K562 (cell line): Measurements from ENCODE around the gene AGFG2. TPM values are rescaled to one million over a fixed set of nuclear protein-coding genes. Genes with fewer than 3 reads are reported as not detected.

ENCODE experiments used
- BCL6 ChIP-seq: fragments of 250-450 bp; sonication (Bioruptor Pico); IDR thresholded peaks from 2 replicates; pipeline ENCODE4 v1.4.0; 2020
- CCNT2 ChIP-seq: IDR thresholded peaks from 2 replicates; pipeline ENCODE4 v1.6.1; 2011; ENCODE audit warnings: borderline replicate concordance, low read depth, mild to moderate bottlenecking, moderate library complexity, mixed read lengths, low read length; ENCODE audit not compliant: insufficient read length; ENCODE audit errors: extremely low read depth
- ELF1 ChIP-seq: fragments of 200-800 bp; sonication (Bioruptor generic); IDR thresholded peaks from 2 replicates; pipeline ENCODE4 v1.6.1; 2016; ENCODE audit warnings: missing genetic modification characterization, missing compliant biosample characterization
- FOXA1 ChIP-seq: fragments of 450-650 bp; IDR thresholded peaks from 2 replicates; pipeline ENCODE4 v1.6.1; 2016; ENCODE audit warnings: mild to moderate bottlenecking, borderline replicate concordance
- KLF6 ChIP-seq: fragments of 250-450 bp; sonication (Bioruptor Pico); IDR thresholded peaks from 2 replicates; pipeline ENCODE4 v1.4.0; 2020; ENCODE audit warnings: mild to moderate bottlenecking, moderate library complexity, borderline replicate concordance
- L3MBTL2 ChIP-seq: fragments of 450-650 bp; IDR thresholded peaks from 2 replicates; pipeline ENCODE4 v1.6.1; 2016; ENCODE audit warnings: mild to moderate bottlenecking, moderate library complexity
- MED1 ChIP-seq: sonication (generic); formaldehyde crosslinking; IDR thresholded peaks from 2 replicates; pipeline ENCODE4 v1.8.1; 2023; ENCODE audit warnings: missing genetic modification reagents, borderline replicate concordance
- MEF2D ChIP-seq: conservative IDR thresholded peaks from 2 replicates; pipeline ENCODE4 v1.6.1; 2016; ENCODE audit warnings: low read depth, missing genetic modification characterization, missing compliant biosample characterization
- PKNOX1 ChIP-seq: fragments of 450-650 bp; IDR thresholded peaks from 2 replicates; pipeline ENCODE4 v1.6.1; 2016
- RBM17 ChIP-seq: fragments of 200-400 bp; formaldehyde crosslinking; IDR thresholded peaks from 2 replicates; pipeline ENCODE4 v1.6.1; 2017; ENCODE audit warnings: low read depth, mild to moderate bottlenecking, low read length, borderline replicate concordance
- SRSF3 ChIP-seq: fragments of 200-400 bp; formaldehyde crosslinking; IDR thresholded peaks from 2 replicates; pipeline ENCODE4 v1.6.1; 2016; ENCODE audit warnings: mild to moderate bottlenecking, low read length, moderate library complexity; ENCODE audit not compliant: insufficient read depth
- ZBTB40 ChIP-seq, 2 experiments: fragments of 450-650 bp in 1 of 2; sonication (generic) in 1 of 2; formaldehyde crosslinking in 1 of 2; IDR thresholded peaks; 2 replicates each; pipeline versions ENCODE4 v1.7.1 to v1.9.0; 2016 to 2022; ENCODE audit warnings: inconsistent platforms in 1 of 2, mild to moderate bottlenecking in 1 of 2, missing genetic modification reagents in 1 of 2
- ZNF224 ChIP-seq: sonication (generic); formaldehyde crosslinking; IDR thresholded peaks from 2 replicates; pipeline ENCODE4 v1.8.0; 2022; ENCODE audit warnings: mild to moderate bottlenecking, missing genetic modification reagents
- ZNF263 ChIP-seq: sonication (generic); formaldehyde crosslinking; IDR thresholded peaks from 2 replicates; pipeline ENCODE4 v1.8.0; 2022; ENCODE audit warnings: mild to moderate bottlenecking, missing genetic modification reagents, borderline replicate concordance
- ZNF354B ChIP-seq: fragments of 250-450 bp; sonication (Bioruptor Pico); IDR thresholded peaks from 2 replicates; pipeline ENCODE4 v1.4.0; 2020
- ZNF668 ChIP-seq: fragments of 250-450 bp; sonication (Bioruptor Pico); IDR thresholded peaks from 2 replicates; pipeline ENCODE4 v1.8.0; 2022; ENCODE audit warnings: mild to moderate bottlenecking, inconsistent platforms
- polyA plus RNA-seq, 8 experiments: library from polyadenylated mRNA; depleted of rRNA in 4 of 8; stranded (reverse) in 5 of 8; unstranded in 3 of 8; fragments of >200 nt; fragmentation: Nextera tagmentation in 2 of 8; fragmentation: Illumina TruSeq in 1 of 8; extraction: Ambion mirVana in 2 of 8; extraction: Trizol in 1 of 8; gene quantifications; 2 replicates each; pipeline versions ENCODE4 v1.2.1 to v1.2.3, GENCODE V29; 2011 to 2014; ENCODE audit warnings: inconsistent platforms in 1 of 8, missing spikeins in 1 of 8
- total RNA-seq, 7 experiments: library from RNA; depleted of rRNA in 6 of 7; stranded (reverse); fragments of >200 nt in 6 of 7; fragmentation: Illumina TruSeq in 2 of 7; extraction: Trizol in 2 of 7; gene quantifications; 2 replicates each; pipeline versions ENCODE4 v1.2.1 to v1.2.3, GENCODE V29; 2011 to 2021; ENCODE audit warnings: low replicate concordance in 1 of 7

Gene AGFG2
- total and polyA plus RNA-seq, 9 of the 15 experiments (the other 6 are each of a cell fraction or from before 2014, with no cell fraction given): 0.31 to 23.1 (median 6.5) TPM

DNA sequence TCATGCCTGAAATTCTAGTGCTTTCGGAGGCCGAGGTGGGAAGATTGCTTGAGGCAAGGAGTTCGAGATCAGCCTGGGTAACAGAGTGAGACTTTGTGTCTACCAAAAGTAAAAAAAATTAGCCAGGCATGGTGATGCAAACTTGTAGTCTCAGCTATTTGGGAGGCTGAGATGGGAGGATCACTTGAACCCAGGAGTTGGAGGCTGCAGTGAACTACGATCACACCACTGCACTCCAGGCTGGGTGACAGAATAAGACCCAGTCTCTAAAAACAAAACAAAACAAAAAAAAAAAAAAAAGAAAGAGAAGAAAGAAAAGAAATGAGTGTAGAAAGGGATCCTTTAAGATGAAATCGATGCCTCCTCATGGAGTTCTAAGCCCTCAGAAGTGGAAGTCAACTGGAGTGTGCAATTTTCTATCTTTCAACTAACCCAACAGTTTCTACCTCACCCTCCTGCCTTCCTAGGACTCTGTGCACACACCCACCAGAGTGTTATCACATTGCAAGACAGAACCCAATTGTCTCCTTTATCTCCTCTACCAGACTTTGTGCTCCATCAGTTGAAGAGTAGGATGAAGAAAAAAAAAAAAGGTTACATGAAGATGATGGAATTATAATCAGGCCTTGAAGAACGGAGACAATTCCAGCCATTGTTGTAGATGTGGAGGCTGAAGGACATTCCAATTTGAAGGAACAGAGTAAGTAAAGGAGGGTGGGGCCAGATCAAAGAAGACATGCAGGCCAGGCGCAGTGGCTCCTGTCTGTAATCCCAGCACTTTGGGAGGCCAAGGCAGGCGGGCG, 28.4 kb upstream of the AGFG2 start (continued):
- no peak; the same call in 1 of the 2 replicates for TF ChIP-seq ZBTB40 (IDR thresholded peaks at IDR 0.05)
- no peak for TF ChIP-seq ZBTB40 (CRISPR knock-in tag; IDR thresholded peaks at IDR 0.05)
- TF ChIP-seq SRSF3: no peak
- TF ChIP-seq ELF1: no peak
- no peak for TF ChIP-seq KLF6 (CRISPR knock-in tag)
- TF ChIP-seq MED1: no peak
- no peak for TF ChIP-seq FOXA1
- no peak for TF ChIP-seq MEF2D (tag)
- peak; percentile 44; the same call in 1 of the 2 replicates for TF ChIP-seq PKNOX1
- no peak for TF ChIP-seq ZNF263 (CRISPR knock-in tag)
- TF ChIP-seq L3MBTL2: peak; percentile 23; the same call in 1 of the 2 replicates
- TF ChIP-seq RBM17: no peak
- TF ChIP-seq CCNT2: peak; percentile 75
- no peak for TF ChIP-seq BCL6 (CRISPR knock-in tag)
- no peak for TF ChIP-seq ZNF224 (CRISPR knock-in tag)
- TF ChIP-seq ZNF668: 0 out of 2 replicates have a peak, but pooled peaks have one; percentile 20
- TF ChIP-seq ZNF354B (CRISPR knock-in tag): peak; percentile 41; the same call in 1 of the 2 replicates
